NB4 (cell line): ENCODE measurements around the gene KCNAB2.

Source experiments
- CTCF ChIP-seq: IDR thresholded peaks from one replicate; pipeline ENCODE4 v1.5.1; 2012; ENCODE audit warnings: low read depth, low read length
- MAX ChIP-seq: IDR thresholded peaks from 2 replicates; pipeline ENCODE4 v1.6.1; 2011; ENCODE audit warnings: low read depth, low read length
- MYC ChIP-seq: IDR thresholded peaks from 2 replicates; pipeline ENCODE4 v1.6.1; 2011; ENCODE audit warnings: low read depth, low read length
- POLR2A ChIP-seq: IDR thresholded peaks from 2 replicates; pipeline ENCODE4 v1.6.1; 2011; ENCODE audit warnings: mild to moderate bottlenecking; ENCODE audit not compliant: insufficient read length; ENCODE audit errors: extremely low read depth

GRCh38 chr1:6090288-6090687 lies 44.6 kb downstream of the KCNAB2 start:
- TF ChIP-seq CTCF (no peak), POLR2A (no peak), MAX (no peak), MYC (no peak)
